Hepatocyte (in vitro differentiated cells): ENCODE data around the gene DBH. TPM values are rescaled to one million over a fixed set of nuclear protein-coding genes. Genes with fewer than 3 reads are reported as not detected.

Source experiments
- DNase-seq: peaks from one replicate; pipeline ENCODE4 v3.0.0-alpha.2; 2016; ENCODE audit warnings: low spot score
- H2AFZ ChIP-seq: fragments of 200-600 bp; sonication (generic); 2 replicates; pipeline ENCODE4 v1.6.0; 2016; ENCODE audit warnings: antibody characterized with exemption, mild to moderate bottlenecking
- H3K27ac ChIP-seq: fragments of 200-600 bp; sonication (generic); 2 replicates; pipeline ENCODE4 v1.5.1; 2016; ENCODE audit warnings: mild to moderate bottlenecking
- H3K27me3 ChIP-seq: fragments of 200-600 bp; sonication (generic); 2 replicates; pipeline ENCODE4 v1.6.1; 2016
- H3K36me3 ChIP-seq: fragments of 200-600 bp; sonication (generic); replicated peaks from 2 replicates; pipeline ENCODE4 v1.5.1; 2016; ENCODE audit warnings: low read depth; ENCODE audit not compliant: insufficient read depth
- H3K4me1 ChIP-seq: fragments of 200-600 bp; sonication (generic); 2 replicates; pipeline ENCODE4 v1.5.1; 2016; ENCODE audit warnings: mild to moderate bottlenecking, moderate library complexity; ENCODE audit not compliant: insufficient read depth
- H3K4me2 ChIP-seq: fragments of 200-600 bp; sonication (generic); 2 replicates; pipeline ENCODE4 v1.6.0; 2016
- H3K4me3 ChIP-seq: fragments of 200-600 bp; sonication (generic); 2 replicates; pipeline ENCODE4 v1.5.1; 2016; ENCODE audit warnings: mild to moderate bottlenecking
- H3K79me2 ChIP-seq: fragments of 200-600 bp; sonication (generic); 2 replicates; pipeline ENCODE4 v1.6.0; 2017; ENCODE audit warnings: mild to moderate bottlenecking
- H3K9me2 ChIP-seq: fragments of 200-600 bp; sonication (generic); replicated peaks from 2 replicates; pipeline ENCODE4 v1.6.0; 2017; ENCODE audit warnings: mild to moderate bottlenecking; ENCODE audit not compliant: insufficient read depth
- H3K9me3 ChIP-seq: fragments of 200-600 bp; sonication (generic); 2 replicates; pipeline ENCODE4 v1.5.1; 2016; ENCODE audit warnings: low read depth, mild to moderate bottlenecking
- H4K20me1 ChIP-seq: fragments of 200-600 bp; sonication (generic); 2 replicates; pipeline ENCODE4 v1.6.0; 2016; ENCODE audit warnings: mild to moderate bottlenecking; ENCODE audit not compliant: insufficient read depth, poor library complexity, severe bottlenecking
- CTCF ChIP-seq: fragments of 200-600 bp; sonication (generic); IDR thresholded peaks from 2 replicates; pipeline ENCODE4 v1.5.1; 2016; ENCODE audit warnings: antibody characterized with exemption, mild to moderate bottlenecking; ENCODE audit not compliant: poor library complexity
- EZH2 ChIP-seq: fragments of 200-600 bp; sonication (generic); IDR thresholded peaks from 2 replicates; pipeline ENCODE4 v1.6.1; 2016; ENCODE audit warnings: antibody characterized with exemption, mild to moderate bottlenecking, borderline replicate concordance
- EZH2phosphoT487 ChIP-seq: fragments of 200-600 bp; sonication (generic); IDR thresholded peaks from one replicate; pipeline ENCODE4 v1.6.1; 2018; ENCODE audit warnings: antibody characterized with exemption, mild to moderate bottlenecking, low read depth, moderate library complexity; ENCODE audit not compliant: unreplicated experiment, severe bottlenecking
- WGBS: methylation state at CpG from one replicate; pipeline ENCODE4 v1.1.6; 2016; ENCODE audit warnings: low lambda C conversion rate; ENCODE audit errors: missing lambda C conversion rate; 5-methylcytosine and 5-hydroxymethylcytosine counted together
- polyA plus RNA-seq: library from polyadenylated mRNA; unstranded; fragments of >200 nt; fragmentation: Nextera tagmentation; extraction: Ambion mirVana; gene quantifications from 2 replicates; pipeline ENCODE4 v1.2.1, GENCODE V29; 2016
- total RNA-seq: library from RNA; depleted of rRNA; stranded (reverse); fragments of >200 nt; gene quantifications from 2 replicates; pipeline ENCODE4 v1.2.3, GENCODE V29; 2014

DBH gene
- total and polyA plus RNA-seq, 2 experiments from 2014 or later, result 0.44 TPM; not detected in 1

- H3K36me3 ChIP-seq, result no peaks in the 10 kb centered on the region
- DNase-seq, result no peak
- H3K9me2 ChIP-seq, result no peaks in the 10 kb centered on the region
- TF ChIP-seq CTCF, result no peak
- TF ChIP-seq EZH2, result no peak
- TF ChIP-seq EZH2phosphoT487, result no peak
- H3K4me2 ChIP-seq, result no peak overlapping the region
- no peaks in the 10 kb centered on the region for H3K4me1 ChIP-seq
- H2AFZ ChIP-seq, result no peak overlapping the region
- H4K20me1 ChIP-seq, result no peaks in the 10 kb centered on the region
- no peaks in the 10 kb centered on the region for H3K79me2 ChIP-seq
- no peak overlapping the region for H3K27ac ChIP-seq
- WGBS, result 66% methylated on average over 8 of the region's 8 CpGs
- H3K4me3 ChIP-seq, result no peak overlapping the region
- H3K9me3 ChIP-seq, result no peaks in the 10 kb centered on the region
- H3K27me3 ChIP-seq, result no peaks in the 10 kb centered on the region
Measured at GRCh38 chr9:133638711-133639110, 2.5 kb downstream of the DBH start.

GRCh38 chr9:133639613-133640012 lies 3.5 kb downstream of the DBH start:
- Histone ChIP-seq H3K4me2 (no peak overlapping the region), H2AFZ (no peak overlapping the region), H3K9me2 (no peaks in the 10 kb centered on the region), H3K79me2 (no peaks in the 10 kb centered on the region), H3K9me3 (no peaks in the 10 kb centered on the region), H3K4me1 (no peaks in the 10 kb centered on the region), H4K20me1 (no peaks in the 10 kb centered on the region), H3K36me3 (no peaks in the 10 kb centered on the region), H3K27me3 (no peaks in the 10 kb centered on the region), H3K27ac (no peak overlapping the region), H3K4me3 (no peak overlapping the region)
- DNase-seq, result no peak
- TF ChIP-seq EZH2 (no peak), CTCF (no peak), EZH2phosphoT487 (no peak)
- WGBS, result 87% methylated on average over 8 of the region's 8 CpGs

- H3K79me2 ChIP-seq, result no peaks in the 10 kb centered on the region
- no peak overlapping the region for H2AFZ ChIP-seq
- no peaks in the 10 kb centered on the region for H3K9me3 ChIP-seq
- no peaks in the 10 kb centered on the region for H3K27me3 ChIP-seq
- TF ChIP-seq EZH2 (no peak), CTCF (no peak), EZH2phosphoT487 (no peak)
- no peak overlapping the region for H3K4me3 ChIP-seq
- no peaks in the 10 kb centered on the region for H4K20me1 ChIP-seq
- WGBS, result 92% methylated on average over 7 of the region's 7 CpGs
- H3K27ac ChIP-seq, result no peak overlapping the region
- H3K4me1 ChIP-seq, result no peaks in the 10 kb centered on the region
- H3K4me2 ChIP-seq, result no peak overlapping the region
- H3K9me2 ChIP-seq, result no peaks in the 10 kb centered on the region
- no peak for DNase-seq
- H3K36me3 ChIP-seq, result no peaks in the 10 kb centered on the region
Measured at GRCh38 chr9:133640160-133640559, 4.0 kb downstream of the DBH start.
